ENCODE measurements around the gene SLC25A48.

DNA sequence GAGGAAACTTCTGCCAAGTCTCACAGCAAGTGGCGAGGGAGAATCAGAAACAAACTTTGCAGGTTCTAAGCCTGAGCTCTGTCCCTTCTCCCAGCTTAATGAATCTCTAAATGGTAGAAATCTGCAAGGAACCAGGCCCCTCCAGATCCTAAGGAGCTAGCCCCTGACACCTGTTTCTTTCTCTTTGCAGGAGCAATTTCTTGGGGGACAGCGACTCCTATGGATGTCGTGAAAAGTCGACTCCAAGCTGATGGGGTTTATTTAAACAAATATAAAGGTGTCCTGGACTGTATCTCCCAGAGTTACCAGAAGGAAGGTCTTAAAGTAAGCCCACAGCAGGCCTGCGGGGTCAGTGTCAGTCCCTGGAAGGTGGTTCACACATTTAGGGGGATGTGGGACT, 39.4 kb downstream of the SLC25A48 start:
- TF ChIP-seq TAF1 (IDR thresholded peaks at IDR 0.05; ENCODE audit: borderline replicate concordance, low read depth, low read length) (no peak), POLR2AphosphoS5 (IDR thresholded peaks at IDR 0.05; ENCODE audit: low read depth, low read length) (no peak), POLR2A (IDR thresholded peaks at IDR 0.05; ENCODE audit: low read depth, low read length) (no peak)

Data from GM12892 (cell line).